Peyer's patch (tissue), 4 donors: ENCODE results near the gene UAP1. TPM values are rescaled to one million over a fixed set of nuclear protein-coding genes. Genes with fewer than 3 reads are reported as not detected.
"Not testable (repeated sequence)": the region's sequence is repeated elsewhere in the genome, so short reads cannot be mapped to it uniquely, and the experiment has no call there.

Experiments used
- DNase-seq, 3 donors: peaks; one replicate each; pipeline ENCODE4 v3.0.0-alpha.2; 2017 to 2019
- H3K27ac ChIP-seq, 4 donors: fragments of 200-600 bp; sonication (generic); one replicate each; pipeline ENCODE4 v1.5.1; 2016 to 2019
- H3K27me3 ChIP-seq, 2 donors: fragments of 200-600 bp; sonication (generic); one replicate each; pipeline ENCODE4 v1.5.1; 2019
- H3K36me3 ChIP-seq, 3 donors: fragments of 200-600 bp; sonication (generic); one replicate each; pipeline ENCODE4 v1.5.1; 2016 to 2019
- H3K4me1 ChIP-seq, 4 donors: fragments of 200-600 bp; sonication (generic); one replicate each; pipeline ENCODE4 v1.5.1; 2016 to 2019
- H3K4me3 ChIP-seq, 4 donors: fragments of 200-600 bp; sonication (generic); 1 replicate in 3 of 4; 2 replicates in 1 of 4; pipeline ENCODE4 v1.5.1; 2016 to 2019; ENCODE audit warnings: mild to moderate bottlenecking in 1 of 4
- H3K9me3 ChIP-seq, 4 donors: fragments of 200-600 bp; sonication (generic); one replicate each; pipeline ENCODE4 v1.5.1; 2016 to 2019; ENCODE audit warnings: mild to moderate bottlenecking in 1 of 4
- POLR2A ChIP-seq, 2 donors: fragments of 450-650 bp; IDR thresholded peaks; one replicate each; pipeline ENCODE4 v1.5.1; 2017; ENCODE audit warnings: antibody characterized with exemption in 2 of 2, mild to moderate bottlenecking in 2 of 2, moderate library complexity in 2 of 2
- total RNA-seq, 4 donors: library from RNA; depleted of rRNA; stranded (reverse); fragments of >200 nt; gene quantifications; one replicate each; pipeline ENCODE4 v1.1.0, GENCODE V29; 2016
- TF ChIP-seq, protein P1 (sequence below), 6 experiments: fragments of 450-650 bp in 4 of 6; fragments of 200-600 bp in 2 of 6; sonication (generic) in 1 of 6; IDR thresholded peaks; one replicate each; pipeline ENCODE4 v1.5.1; 2017 to 2019; ENCODE audit warnings: antibody characterized with exemption in 6 of 6, mild to moderate bottlenecking in 3 of 6, moderate library complexity in 1 of 6

Gene UAP1
- total RNA-seq, 4 donors from 2014 or later = 101 to 131 (median 122) TPM

DNA sequence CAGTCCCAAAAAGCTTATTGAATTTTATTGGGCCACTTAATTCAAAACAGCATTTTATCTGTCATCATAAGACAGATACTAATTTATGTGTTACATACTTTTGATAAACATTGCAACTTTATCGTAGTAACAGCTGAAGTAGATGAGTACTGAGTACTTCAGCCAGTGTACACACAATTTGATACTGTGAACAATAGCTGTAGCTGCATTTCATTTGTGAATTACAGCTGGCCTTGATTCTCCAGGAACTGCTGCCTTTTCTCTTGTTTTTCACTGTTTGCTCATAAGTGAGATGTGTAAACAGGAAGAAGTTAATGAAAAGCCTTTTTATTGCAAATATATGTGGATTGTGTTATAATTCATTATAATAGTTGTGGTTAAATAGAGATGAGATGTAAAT lies 10.2 kb downstream of the UAP1 start:
- DNase-seq = no peak
- Histone ChIP-seq H3K27ac (no peak overlapping the region), H3K9me3 (no peaks in the 10 kb centered on the region)

DNA sequence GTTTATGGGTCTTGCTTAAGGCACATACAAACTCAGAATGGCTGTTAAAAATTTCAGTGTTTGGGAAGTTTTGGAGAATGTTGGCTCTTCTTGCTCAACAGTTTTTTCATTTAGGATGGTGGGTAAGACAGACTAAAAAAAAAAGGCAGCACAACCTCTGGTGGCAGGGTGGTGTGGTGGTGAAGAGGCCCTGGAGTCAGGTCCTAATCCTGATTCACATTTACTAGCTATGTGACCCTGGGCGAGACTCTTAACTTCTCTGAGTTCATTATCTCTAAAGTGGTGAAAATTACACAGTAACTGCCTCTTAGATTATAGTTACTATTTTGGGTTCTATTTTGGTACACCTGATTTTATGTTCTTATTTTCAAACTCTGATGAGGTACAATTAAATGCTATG lies 11.6 kb downstream of the UAP1 start:
- no peak for TF ChIP-seq POLR2A (IDR thresholded peaks at IDR 0.05)
- TF ChIP-seq, protein P1, sequence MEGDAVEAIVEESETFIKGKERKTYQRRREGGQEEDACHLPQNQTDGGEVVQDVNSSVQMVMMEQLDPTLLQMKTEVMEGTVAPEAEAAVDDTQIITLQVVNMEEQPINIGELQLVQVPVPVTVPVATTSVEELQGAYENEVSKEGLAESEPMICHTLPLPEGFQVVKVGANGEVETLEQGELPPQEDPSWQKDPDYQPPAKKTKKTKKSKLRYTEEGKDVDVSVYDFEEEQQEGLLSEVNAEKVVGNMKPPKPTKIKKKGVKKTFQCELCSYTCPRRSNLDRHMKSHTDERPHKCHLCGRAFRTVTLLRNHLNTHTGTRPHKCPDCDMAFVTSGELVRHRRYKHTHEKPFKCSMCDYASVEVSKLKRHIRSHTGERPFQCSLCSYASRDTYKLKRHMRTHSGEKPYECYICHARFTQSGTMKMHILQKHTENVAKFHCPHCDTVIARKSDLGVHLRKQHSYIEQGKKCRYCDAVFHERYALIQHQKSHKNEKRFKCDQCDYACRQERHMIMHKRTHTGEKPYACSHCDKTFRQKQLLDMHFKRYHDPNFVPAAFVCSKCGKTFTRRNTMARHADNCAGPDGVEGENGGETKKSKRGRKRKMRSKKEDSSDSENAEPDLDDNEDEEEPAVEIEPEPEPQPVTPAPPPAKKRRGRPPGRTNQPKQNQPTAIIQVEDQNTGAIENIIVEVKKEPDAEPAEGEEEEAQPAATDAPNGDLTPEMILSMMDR (IDR thresholded peaks at IDR 0.05) = no peak
- no peaks in the 10 kb centered on the region for H3K9me3 ChIP-seq
- no peak overlapping the region for H3K4me3 ChIP-seq
- H3K27ac ChIP-seq = no peak overlapping the region
- peaks cover 0 to 29% (median 2%) of the 10 kb centered on the region in 4 donors for H3K4me1 ChIP-seq
- H3K27me3 ChIP-seq = no peaks in the 10 kb centered on the region
- H3K36me3 ChIP-seq = peaks cover 0 to 29% (median 0%) of the 10 kb centered on the region in 3 donors
- DNase-seq = no peak

More for the DNA sequence above, 10.2 kb downstream of the UAP1 start:
- no peak for TF ChIP-seq POLR2A (IDR thresholded peaks at IDR 0.05)
- TF ChIP-seq, protein P1 (IDR thresholded peaks at IDR 0.05) = no peak
- peaks cover 0 to 32% (median 2%) of the 10 kb centered on the region in 4 donors for H3K4me1 ChIP-seq
- no peaks in the 10 kb centered on the region for H3K27me3 ChIP-seq
- peaks cover 0 to 30% (median 0%) of the 10 kb centered on the region in 3 donors for H3K36me3 ChIP-seq
- H3K4me3 ChIP-seq = no peak overlapping the region

DNA sequence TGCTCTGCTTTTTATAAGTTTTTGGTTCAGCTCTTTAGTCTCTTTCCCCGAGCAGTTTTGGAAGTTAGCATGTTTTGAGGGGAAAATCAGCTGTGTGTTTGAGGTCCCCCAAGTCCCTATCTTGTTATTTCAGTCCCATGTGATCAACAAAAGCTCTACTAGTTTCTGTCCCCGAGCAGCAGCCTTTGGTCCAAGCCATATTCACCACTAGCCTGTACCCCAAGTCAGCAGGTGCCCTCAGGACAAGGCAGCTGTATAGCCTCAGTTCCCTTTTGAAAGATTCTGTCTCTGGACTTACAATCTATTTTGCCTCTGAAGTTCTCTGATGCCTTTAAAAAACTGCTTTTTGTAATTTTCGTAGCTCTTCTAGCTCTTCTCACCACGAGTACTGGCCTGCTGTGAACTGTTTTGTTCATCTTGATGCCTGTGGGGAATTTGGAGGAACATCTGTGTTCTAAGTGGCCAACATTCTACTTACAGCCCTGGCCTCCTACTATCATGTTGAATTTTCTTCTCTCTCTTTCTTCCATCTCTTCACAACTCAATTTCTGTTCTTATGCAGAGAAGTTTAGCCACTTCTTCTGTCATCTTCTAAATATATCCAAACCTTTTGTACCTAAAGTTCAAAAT lies 16.7 kb downstream of the UAP1 start:
- Histone ChIP-seq H3K27me3 (no peaks in the 10 kb centered on the region), H3K4me1 (peaks cover 0 to 14% (median 0%) of the 10 kb centered on the region in 4 donors), H3K9me3 (no peaks in the 10 kb centered on the region), H3K4me3 (no peak overlapping the region), H3K27ac (no peak overlapping the region), H3K36me3 (peaks cover 0 to 53% (median 0%) of the 10 kb centered on the region in 3 donors)
- DNase-seq = no peak
- TF ChIP-seq, protein P1 (IDR thresholded peaks at IDR 0.05) = no peak
- no peak for TF ChIP-seq POLR2A (IDR thresholded peaks at IDR 0.05)

DNA sequence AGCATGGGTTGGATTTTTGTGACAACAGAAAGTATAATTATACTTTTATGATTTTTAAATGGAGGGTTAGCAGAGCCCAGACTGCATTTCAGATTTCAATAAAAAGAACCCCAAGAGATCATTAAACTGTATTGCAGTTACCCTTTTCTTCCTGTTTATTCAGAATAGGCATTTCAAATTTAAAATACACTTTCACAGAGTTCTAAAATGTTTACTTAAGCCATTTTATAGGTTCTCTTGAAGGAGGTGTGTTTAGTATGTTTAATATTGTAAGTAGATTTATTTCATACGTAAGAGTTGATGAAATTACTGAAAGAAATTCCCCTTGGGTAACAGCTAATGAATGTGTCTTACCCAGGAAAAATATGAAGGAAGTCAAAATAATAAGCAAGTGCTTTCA lies 17.4 kb downstream of the UAP1 start:
- H3K27ac ChIP-seq = no peak overlapping the region
- DNase-seq = no peak
- peaks cover 0 to 10% (median 0%) of the 10 kb centered on the region in 4 donors for H3K4me1 ChIP-seq
- H3K4me3 ChIP-seq = no peak overlapping the region
- H3K9me3 ChIP-seq = no peaks in the 10 kb centered on the region
- no peaks in the 10 kb centered on the region for H3K27me3 ChIP-seq
- H3K36me3 ChIP-seq = peaks cover 0 to 53% (median 0%) of the 10 kb centered on the region in 3 donors
- TF ChIP-seq, protein P1 (IDR thresholded peaks at IDR 0.05) = no peak
- no peak for TF ChIP-seq POLR2A (IDR thresholded peaks at IDR 0.05)

DNA sequence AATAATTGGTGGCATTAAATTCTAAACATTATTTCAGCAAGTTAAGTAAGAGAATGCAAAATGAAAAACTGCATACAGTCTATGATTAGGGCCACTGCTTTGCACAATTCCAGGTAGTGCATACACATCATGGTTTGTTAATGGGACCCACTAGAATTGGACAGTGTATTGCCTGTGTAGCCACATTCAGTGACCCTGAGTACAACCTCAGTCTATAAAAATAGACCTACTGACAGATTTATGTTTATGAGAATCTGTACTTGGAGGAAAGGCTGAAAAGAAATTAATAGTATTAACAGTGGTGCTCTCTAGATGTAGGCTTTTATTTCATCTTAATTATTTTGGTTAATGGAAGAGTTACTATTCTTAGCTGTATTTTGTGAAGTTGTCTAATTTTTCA lies 18.8 kb downstream of the UAP1 start:
- DNase-seq = no peak
- Histone ChIP-seq H3K36me3 (peaks cover 0 to 59% (median 0%) of the 10 kb centered on the region in 3 donors), H3K4me1 (peaks cover 0 to 16% (median 0%) of the 10 kb centered on the region in 4 donors), H3K4me3 (no peak overlapping the region), H3K27ac (no peak overlapping the region), H3K27me3 (no peaks in the 10 kb centered on the region), H3K9me3 (no peaks in the 10 kb centered on the region)
- TF ChIP-seq, protein P1 (IDR thresholded peaks at IDR 0.05) = no peak
- TF ChIP-seq POLR2A (IDR thresholded peaks at IDR 0.05) = no peak

DNA sequence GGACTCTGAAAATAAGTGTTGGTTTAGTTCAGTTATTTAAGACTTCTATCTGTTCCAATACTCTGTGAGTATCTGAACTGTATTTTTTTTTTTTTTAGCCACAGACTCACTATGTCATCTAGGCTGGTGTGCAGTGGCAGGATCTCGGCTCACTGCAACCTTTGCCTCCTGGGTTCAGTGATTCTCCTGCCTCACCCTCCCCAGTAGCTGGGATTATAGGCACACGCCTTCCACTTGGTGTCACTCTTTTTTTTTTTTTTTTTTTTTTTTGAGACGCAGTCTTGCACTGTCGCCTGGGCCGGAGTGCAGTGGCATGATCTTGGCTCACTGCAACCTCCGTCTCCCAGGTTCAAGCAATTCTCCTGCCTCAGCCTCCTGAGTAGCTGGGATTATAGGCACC lies 21.4 kb downstream of the UAP1 start:
- H3K9me3 ChIP-seq, H3K27me3 ChIP-seq, H3K4me3 ChIP-seq: not testable (repeated sequence)
- Histone ChIP-seq H3K36me3 (peaks cover 0 to 58% (median 0%) of the 10 kb centered on the region in 3 donors), H3K4me1 (peaks cover 0 to 16% (median 0%) of the 10 kb centered on the region in 4 donors), H3K27ac (peak overlapping the region in 2 of 4 donors; percentile 72 to 77)
- peak in 2 of 3 donors; percentile 66 to 78 for DNase-seq

DNA sequence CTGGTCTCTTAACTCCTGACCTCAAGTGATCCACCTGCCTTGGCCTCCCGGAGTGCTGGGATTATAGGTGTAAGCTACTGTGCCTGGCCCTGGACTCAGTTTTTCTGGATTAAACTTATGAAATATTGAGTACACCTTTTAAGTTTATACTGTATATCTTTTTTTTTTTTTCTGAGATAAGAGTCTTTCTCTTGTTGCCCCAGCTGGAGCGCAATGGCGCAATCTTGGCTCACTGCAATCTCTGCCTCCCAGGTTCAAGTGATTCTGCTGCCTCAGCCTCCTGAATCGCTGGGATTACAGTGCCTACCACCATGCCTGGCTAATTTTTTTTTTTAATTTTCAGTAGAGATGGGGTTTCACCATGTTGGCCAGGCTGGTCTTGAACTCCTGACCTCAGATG lies 23.6 kb downstream of the UAP1 start:
- not testable (repeated sequence) for H3K9me3 ChIP-seq, H3K4me3 ChIP-seq, DNase-seq, H3K27ac ChIP-seq, H3K27me3 ChIP-seq
- Histone ChIP-seq H3K4me1 (peaks cover 0 to 11% (median 0%) of the 10 kb centered on the region in 4 donors), H3K36me3 (peaks cover 0 to 59% (median 0%) of the 10 kb centered on the region in 3 donors)
